NCI-H1694 (cell line): ENCODE results near the gene HSPBAP1.
"Not testable (repeated sequence)": the region's sequence is repeated elsewhere in the genome, so short reads cannot be mapped to it uniquely, and the experiment has no call there.

ENCODE experiments used
- DNase-seq: peaks from one replicate; lab custom pipeline; 2025; lab: John Stamatoyannopoulos, UW

Gene HSPBAP1

GRCh38 chr3:122785231-122785630 lies 8.4 kb downstream of the HSPBAP1 start:
- no peak for DNase-seq

GRCh38 chr3:122784436-122784835 lies 9.2 kb downstream of the HSPBAP1 start:
- DNase-seq: no peak

DNA sequence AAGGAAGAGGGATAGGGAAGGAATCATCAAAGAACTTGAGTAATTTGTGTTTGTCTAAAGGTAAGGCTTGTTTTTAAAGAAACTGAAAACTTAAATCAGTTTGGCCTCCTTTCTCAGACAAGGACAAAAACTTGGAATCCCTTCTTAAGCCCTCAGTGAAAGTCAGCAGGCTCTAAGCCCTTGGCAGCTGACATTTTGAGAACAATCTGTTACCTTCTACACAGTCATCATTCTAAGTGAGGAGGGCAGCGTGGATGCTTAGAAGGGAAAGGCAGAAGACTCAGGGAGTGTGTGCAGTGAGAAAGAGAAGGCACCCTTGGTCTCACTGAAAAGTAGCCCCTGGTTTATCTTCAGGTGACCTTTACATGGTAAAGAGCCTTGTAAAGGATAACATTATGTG lies 10.8 kb downstream of the HSPBAP1 start:
- DNase-seq: no peak

GRCh38 chr3:122777563-122777962 lies 16.1 kb downstream of the HSPBAP1 start:
- DNase-seq: no peak

DNA sequence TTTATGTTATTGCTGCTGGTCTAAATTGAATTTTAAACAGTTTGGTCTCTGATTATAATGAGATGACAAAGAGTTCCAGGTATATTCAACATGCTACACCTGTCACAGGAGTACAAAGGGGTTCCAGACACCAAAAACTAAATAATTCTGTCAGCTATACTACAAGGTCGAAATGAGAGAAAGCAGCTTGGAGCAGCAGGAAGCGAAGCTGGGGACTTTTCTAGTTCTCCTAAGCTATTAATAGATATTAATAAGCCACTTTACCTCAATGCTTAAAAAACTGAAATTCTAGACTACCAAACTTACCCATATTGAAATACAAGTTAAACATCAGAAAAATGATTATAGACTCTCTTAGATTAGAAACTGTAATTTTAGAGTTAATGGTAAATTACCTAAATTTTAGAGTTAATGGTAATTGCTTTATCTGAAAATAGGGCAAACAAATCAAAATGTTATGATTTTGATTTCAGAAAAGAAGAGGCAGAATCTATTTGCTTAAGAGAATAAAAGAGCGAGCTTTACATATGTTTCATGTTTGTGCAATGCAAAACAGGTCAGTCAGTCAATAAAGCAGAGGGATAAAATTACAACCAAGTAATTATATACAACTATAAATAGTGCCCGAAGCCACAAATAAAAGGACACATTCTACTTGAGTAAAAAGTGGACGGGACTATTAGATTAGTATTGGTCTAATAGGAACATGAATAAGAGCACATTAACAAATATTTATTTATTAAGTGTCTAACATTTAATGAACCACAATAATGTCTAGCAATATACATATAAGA lies 16.8 kb downstream of the HSPBAP1 start:
- DNase-seq: no peak

- DNase-seq: no peak
Measured at GRCh38 chr3:122774564-122774963, 19.1 kb downstream of the HSPBAP1 start.

DNA sequence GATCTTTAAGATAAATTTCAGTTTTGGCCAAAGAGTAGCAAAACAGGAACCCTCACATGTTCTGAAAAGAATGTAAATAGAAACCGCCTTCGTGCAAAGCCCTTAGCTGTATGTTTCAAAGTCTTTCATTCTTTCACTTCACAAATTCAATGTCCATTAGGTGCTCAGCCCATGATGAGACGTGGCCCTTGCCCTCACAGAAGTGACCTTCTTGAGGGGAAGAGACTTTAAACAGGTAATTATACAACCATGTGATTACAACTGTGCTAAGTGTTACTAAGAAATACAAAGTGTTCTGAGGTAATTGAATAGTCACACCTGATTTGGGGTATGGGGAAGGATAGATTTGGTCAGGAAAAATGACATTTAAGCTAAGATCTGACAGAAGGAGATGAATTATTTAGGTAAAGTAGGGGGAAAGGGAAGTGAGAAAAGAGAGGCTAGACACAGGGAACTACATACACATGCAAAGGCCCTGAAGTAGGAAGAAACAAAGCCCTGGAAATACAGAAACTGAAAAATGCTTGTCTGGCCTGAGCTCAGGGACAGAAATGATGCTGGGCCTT lies 19.6 kb downstream of the HSPBAP1 start:
- no peak for DNase-seq

DNA sequence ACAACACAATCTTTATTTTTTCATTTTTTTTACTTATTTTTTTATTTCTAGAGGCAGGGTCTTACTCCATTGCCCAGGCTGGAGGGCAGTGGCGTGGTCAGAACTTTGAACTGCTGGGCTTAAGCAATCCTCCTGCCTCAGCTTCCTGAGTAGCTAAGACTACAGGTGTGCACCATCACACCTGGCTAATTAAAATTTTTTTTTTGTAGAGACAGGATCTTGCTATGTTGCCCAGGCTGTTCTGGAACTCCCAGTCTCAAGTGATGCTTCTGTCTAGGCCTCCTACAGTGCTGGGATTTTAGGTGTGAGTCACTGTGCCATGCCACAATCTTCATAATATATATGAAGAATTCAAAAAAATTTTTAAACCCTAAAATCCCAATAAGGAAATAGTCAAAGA lies 20.8 kb downstream of the HSPBAP1 start:
- DNase-seq: no peak

DNA sequence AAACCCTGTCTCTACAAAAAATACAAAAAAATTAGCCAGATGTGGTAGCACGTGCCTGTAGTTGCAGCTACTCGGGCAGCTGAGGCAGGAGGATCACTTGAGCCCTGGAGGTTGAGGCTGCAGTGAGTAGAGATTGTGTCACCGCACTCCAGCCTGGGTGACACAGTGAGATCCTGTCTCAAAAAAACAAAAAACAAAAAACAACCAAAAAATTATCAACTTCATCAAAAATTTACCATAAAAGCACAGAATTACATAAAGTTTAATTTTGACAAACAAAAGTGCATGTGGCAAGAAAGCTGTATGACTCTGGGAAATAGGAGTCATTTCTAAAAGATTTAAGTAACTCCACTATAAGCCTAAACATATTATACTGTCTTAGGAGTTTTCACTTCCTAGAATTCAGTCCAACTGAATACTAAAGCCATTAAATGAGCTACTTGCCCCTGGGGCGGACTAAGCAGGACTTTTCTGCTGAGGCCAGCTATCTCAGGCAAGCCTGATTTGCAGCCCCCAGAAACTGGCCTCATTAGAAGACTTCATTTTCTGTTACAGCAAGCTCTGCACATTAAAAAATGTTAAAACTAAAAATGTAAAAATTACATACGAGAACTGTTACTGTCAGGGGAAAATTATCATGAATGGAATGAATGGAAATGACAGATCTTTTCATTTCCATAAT lies 23.0 kb downstream of the HSPBAP1 start:
- DNase-seq: no peak

- DNase-seq: no peak
Measured at GRCh38 chr3:122767540-122768372, 25.9 kb downstream of the HSPBAP1 start.

- DNase-seq: no peak
Measured at GRCh38 chr3:122766430-122766829, 27.2 kb downstream of the HSPBAP1 start.

DNA sequence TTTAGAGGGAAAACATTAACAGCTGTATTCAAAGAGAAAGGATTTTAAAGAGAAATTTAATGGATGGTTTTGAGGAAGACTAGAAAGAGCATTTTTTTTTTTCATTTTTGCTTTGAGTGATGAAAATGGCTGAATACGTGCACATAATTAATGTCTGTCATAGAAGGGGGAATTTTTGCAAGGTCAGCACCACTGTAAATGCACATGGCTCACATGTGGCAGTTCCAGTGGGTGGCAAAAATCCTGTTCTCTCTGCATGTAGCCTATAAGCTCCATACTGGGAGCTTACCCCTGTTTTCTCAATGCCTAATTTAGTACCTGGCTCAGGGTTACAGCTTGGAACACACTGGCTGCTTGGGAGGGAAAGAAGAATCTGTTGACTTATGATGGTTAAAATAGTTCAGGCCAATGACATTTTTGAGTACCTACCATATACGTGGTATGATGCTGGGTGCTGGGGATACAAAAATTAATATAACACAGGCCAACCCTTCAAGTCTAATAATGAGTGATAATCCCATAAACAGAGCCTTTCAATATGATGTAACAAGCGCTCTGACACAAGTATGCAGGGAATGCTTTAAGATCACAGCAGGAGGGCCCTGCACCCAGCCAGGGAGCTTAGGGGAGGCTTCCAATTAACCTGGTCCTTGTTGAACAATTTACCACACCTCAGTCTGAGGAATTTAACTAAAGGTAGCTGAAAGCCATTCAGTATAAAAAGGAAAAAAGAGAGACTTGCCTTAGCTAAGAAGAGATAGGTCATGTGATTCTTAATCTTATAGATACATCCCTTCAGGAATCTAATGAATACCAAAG lies 33.0 kb downstream of the HSPBAP1 start:
- no peak for DNase-seq

DNA sequence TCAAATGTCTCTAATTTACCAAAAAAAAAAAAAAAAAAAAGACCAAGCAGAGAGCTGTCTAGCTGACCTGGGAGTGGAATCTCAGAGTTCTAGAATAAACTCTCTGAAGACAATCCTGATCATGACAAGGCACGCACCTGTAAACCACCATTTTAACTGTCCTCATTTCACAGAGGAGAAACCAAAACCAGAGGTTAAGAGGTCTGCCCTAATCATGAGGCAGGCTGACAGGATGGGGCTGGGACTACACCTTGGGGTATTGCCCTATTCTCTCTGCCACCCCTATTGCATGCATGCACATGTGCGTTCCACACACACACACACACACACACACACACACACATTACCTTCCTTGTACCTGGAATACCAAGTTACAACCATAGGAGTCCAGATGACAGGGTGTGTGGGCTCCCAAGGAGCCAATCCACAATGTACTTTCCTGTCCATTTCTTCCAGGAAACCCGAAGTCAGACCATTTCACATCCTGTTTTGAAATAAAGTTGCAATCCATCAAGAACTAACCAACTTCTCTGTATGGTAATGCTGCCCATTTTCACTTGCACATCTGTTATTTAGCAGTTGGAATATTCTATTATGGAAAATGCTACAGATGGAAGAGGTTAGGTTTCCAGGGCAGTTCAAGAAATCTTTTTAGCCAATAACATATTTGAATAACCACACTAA lies 34.6 kb downstream of the HSPBAP1 start:
- DNase-seq: no peak

DNA sequence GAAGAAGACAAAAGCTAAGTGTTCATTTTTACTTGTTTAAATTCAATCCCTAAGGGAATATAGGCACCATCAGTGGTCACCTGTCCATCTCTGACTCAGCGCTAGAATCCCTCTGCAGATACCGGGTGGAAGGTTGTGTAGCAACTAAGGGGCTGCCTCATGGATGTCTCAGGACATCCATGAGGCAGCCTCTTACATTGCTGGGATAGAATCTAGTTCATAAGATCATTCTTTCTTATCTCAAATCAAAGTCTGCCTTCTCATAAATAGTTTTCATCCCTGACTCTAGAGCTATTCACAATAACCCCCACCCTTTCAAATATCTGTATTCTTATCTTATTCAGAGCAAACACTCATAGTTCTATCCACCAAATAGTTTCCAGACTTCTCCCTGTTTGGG lies 38.1 kb downstream of the HSPBAP1 start:
- DNase-seq: no peak

GRCh38 chr3:122754929-122755328 lies 38.7 kb downstream of the HSPBAP1 start:
- no peak for DNase-seq

- no peak for DNase-seq
Measured at GRCh38 chr3:122748347-122748746, 45.3 kb downstream of the HSPBAP1 start.

DNA sequence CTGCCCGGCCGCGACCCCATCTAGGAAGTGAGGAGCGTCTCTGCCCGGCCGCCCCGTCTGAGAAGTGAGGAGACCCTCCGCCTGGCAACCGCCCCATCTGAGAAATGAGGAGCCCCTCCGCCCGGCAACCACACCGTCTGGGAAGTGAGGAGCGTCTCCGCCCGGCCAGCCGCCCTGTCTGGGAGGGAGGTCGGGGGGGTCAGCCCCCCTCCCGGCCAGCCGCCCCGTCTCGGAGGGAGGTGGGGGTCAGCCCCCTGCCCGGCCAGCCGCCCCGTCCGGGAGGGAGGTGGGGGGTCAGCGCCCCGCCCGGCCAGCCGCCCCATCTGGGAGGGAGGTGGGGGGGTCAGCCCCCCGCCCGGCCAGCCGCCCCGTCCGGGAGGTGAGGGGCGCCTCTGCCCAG lies 46.3 kb downstream of the HSPBAP1 start:
- not testable (repeated sequence) for DNase-seq

DNA sequence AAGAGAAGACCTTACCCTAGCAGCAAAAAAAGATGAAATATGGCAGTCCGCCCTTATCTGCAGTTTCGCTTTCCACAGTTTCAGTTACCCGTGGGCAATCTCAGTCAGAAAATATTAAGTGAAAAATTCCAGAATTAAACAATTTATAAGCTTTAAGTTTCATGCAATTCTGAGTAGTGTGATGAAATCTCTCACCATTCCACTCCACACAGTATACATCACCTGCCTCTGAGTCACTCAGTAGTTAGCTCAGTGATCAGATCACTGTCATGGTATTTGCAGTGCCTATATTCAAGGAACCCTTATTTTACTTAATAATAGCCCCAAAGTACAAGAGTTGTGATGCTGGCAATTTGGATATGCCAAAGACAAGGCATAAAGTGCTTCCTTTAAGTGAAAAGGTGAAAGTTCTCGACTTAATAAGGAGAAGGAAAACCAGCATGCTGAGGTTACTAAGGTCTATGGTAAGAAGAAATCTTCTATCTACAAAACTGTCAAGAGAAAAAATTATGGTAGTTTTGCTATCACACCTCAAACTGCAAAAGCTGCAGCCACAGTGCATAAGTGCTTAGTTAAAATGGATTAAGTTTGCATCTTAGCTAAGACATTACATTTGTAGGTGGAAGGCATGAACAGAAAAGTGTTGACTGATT lies 48.1 kb downstream of the HSPBAP1 start:
- no peak for DNase-seq

GRCh38 chr3:122743581-122744120 lies 50.0 kb downstream of the HSPBAP1 start:
- no peak for DNase-seq

DNA sequence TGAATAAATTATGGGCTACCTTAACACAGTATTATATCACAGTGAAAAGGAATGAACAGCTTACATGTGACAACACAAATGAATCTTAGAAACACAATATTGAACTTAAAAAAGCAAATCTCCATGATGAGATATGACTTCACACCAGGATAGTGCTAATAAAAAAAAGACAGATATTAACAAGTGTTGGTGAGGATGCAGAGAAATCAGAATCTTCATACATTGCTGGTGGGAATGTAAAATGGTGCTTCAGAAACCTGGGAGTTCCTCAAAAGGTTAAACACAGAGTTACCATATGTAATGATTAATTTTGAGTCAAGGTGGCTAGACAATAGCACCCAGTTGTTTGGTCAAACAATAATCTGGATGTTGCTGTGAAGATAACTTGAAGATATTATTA lies 51.4 kb downstream of the HSPBAP1 start:
- DNase-seq: no peak
